Activated CD8-positive, alpha-beta memory T cell treated with anti-CD3 and anti-CD28 coated beads for 4 hours (primary cell): ENCODE data around the gene PIK3R2.
A peak's percentile ranks its signal among the peaks of the same experiment; 100 is the strongest.
"Not testable (repeated sequence)": the region's sequence is repeated elsewhere in the genome, so short reads cannot be mapped to it uniquely, and the experiment has no call there.

Source experiments
- DNase-seq, 2 donors: peaks; one replicate each; pipeline ENCODE4 v3.0.0-alpha.2; 2020; ENCODE audit warnings: low read depth in 2 of 2

Gene PIK3R2

DNA sequence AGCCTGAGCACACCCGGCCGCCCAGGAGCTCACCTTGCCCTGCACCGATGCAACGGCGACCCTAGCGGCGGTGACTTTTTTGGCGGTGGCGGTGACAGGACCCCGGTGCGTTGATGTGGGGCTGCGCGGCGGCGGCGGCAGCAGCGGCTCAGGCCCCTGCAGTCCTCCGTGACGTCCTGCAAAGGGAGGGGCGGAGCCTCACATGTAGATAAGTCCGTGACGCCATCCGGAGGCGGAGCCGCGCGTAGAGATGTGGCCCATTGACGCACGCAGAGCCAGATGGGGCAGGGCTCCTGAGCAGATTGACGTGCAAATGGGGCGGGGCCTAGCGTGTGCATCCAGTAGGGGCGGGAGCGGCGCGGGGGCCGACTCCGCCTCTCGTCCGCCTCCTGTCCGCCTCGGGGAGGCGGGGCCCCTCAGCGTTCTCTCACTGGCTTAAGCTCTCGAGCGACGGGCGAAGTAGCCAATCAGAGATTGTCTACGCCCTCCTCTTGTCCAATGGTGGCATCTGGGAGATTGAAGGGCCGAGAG is 51.0 kb downstream of the PIK3R2 start, which contains the start of gene RAB3A:
TSS of gene RAB3A (minus strand) at position 180 of the 531 bp plus-strand sequence. CDS start 1,302 bp downstream, outside the sequence.
- DNase-seq: peak; percentile 98 to 100

DNA sequence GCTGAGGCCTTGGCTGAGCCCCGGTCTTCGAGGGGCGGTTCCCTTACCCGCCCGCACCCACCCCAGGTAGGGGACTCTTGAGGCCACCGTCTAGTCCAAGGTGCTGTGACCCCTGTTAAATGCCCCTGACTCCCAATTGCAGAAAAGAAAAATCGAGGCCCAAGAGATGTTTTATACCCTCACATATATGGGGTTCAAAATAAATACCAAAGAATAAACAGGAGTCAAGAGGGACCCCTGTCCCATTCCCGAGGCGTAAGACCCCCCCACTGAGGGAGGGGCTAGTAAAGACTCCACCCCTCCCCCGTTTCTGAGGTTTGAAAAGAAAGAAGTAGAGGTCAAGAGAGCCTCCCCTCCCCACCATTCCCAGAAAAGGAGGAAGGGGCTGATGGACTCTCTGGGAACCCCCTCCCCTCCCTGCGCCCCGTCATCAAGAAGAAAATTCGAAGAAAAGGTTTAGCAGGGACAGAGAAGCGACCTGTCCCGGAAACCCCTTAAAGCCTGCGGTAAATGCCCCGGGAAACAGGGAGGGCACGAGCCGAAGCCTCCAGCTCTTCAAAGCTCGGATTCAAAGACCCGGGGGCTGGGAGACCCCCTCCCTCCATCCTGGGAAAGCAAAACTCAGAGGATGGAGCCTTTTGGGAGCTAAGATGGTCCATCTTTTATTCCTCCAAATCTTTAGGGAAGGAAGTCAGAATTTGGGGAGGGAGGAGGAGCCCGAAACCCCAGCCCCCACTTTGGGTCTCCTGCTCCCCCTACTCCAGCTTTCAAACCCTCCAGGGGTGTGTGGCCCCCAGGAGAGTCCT is 51.6 kb downstream of the PIK3R2 start:
- no peak for DNase-seq

- peak in 1 of 2 donors; percentile 24 for DNase-seq
Measured at GRCh38 chr19:18205200-18205892, 52.4 kb downstream of the PIK3R2 start.

DNA sequence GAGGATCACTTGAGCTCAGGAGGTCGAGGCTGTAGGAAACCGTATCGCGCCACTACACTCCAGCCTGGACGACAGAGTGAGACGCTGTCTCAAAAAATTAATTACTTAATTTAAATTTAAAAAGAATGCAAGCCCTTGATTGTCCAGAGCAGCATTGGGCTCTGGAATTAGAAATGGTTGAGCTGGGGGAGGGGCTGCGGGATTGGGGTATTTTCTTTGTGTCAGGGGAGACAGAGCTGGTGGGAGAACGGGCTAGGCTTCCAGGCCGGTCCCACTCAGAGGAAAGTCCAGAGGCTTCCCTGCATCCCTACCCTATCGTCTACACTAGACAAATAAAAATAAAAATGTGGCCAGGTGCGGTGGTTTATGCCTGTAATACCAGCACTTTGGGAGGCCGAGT is 53.1 kb downstream of the PIK3R2 start:
- no peak for DNase-seq

- no peak for DNase-seq
Measured at GRCh38 chr19:18208098-18208951, 55.4 kb downstream of the PIK3R2 start.

GRCh38 chr19:18209912-18210311 is 56.9 kb downstream of the PIK3R2 start:
- not testable (repeated sequence) for DNase-seq

DNA sequence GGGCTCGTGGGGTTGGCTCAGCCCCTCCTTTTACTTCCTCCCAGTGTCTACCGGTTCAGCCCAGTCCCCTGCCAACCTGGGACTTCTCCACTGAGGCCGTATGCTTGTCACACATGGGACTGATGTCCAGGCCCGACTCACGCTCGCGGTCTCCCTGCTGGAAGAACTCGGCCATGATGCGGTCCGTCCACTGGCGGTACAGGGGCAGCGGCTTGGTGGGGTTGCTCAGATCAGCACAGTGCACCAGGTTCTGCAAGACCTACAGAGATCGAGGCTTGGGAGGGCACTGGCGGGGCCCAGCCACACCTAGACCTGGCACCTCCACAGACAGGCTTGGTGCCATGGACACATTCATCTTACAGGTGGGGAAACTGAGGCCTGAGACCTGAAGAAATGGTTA is 58.7 kb downstream of the PIK3R2 start:
- DNase-seq: no peak

- no peak for DNase-seq
Measured at GRCh38 chr19:18214779-18215433, 61.9 kb downstream of the PIK3R2 start.

- no peak for DNase-seq
Measured at GRCh38 chr19:18216789-18217188, 63.8 kb downstream of the PIK3R2 start.

GRCh38 chr19:18218159-18218558 is 65.2 kb downstream of the PIK3R2 start:
- no peak for DNase-seq

GRCh38 chr19:18218600-18218999 is 65.6 kb downstream of the PIK3R2 start:
- DNase-seq: no peak
